ENCODE measurements around the gene SLAMF1. TPM values are rescaled to one million over a fixed set of nuclear protein-coding genes. Genes with fewer than 3 reads are reported as not detected.
"Not testable (repeated sequence)": the region's sequence is repeated elsewhere in the genome, so short reads cannot be mapped to it uniquely, and the experiment has no call there.

SLAMF1 gene
- total RNA-seq, 1 donor from 2014 or later = 0.84 TPM

GRCh38 chr1:160565564-160565963, 81.3 kb downstream of the SLAMF1 start:
- no peak for DNase-seq (ENCODE audit: low spot score)

DNA sequence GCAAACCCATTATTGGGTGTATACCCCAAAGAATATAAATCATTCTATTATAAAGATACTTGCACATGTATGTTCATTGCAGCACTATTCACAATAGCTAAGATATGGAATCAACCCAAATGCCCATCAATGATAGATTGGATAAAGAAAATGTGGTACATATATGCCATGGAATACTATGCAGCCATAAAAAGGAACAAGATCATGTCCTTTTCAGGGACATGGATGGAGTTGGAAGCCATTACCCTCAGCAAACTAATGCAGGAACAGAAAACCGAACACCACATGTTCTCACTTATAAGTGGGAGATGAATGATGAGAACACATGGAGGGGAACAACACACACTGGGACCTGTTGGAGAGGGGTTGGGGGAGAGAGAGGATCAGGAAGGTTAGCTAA, 83.6 kb downstream of the SLAMF1 start:
- not testable (repeated sequence) for DNase-seq (ENCODE audit: low spot score)

GRCh38 chr1:160562745-160563144, 84.1 kb downstream of the SLAMF1 start:
- not testable (repeated sequence) for DNase-seq (ENCODE audit: low spot score)

GRCh38 chr1:160560806-160561205, 86.0 kb downstream of the SLAMF1 start:
- DNase-seq (ENCODE audit: low spot score) = no peak

- DNase-seq (ENCODE audit: low spot score) = no peak
Observed at GRCh38 chr1:160560045-160560705, 86.7 kb downstream of the SLAMF1 start.

DNA sequence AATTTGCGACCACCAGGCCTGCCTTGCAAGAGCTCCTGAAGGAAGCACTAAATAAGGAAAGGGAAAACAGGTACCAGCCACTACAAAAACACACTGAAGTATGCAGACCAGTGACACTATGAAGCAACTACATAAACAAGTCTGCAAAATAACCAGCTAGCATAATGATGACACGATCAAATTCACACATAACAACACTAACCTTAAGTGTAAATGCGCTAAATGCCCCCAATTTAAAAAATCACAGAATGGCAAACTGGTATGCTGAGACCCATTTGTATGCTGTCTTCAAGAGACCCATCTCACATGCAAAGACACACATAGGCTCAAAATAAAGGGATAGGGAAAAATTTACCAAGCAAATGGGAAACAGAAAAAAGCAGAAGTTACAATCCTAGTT, 87.4 kb downstream of the SLAMF1 start:
- DNase-seq (ENCODE audit: low spot score) = not testable (repeated sequence)

DNA sequence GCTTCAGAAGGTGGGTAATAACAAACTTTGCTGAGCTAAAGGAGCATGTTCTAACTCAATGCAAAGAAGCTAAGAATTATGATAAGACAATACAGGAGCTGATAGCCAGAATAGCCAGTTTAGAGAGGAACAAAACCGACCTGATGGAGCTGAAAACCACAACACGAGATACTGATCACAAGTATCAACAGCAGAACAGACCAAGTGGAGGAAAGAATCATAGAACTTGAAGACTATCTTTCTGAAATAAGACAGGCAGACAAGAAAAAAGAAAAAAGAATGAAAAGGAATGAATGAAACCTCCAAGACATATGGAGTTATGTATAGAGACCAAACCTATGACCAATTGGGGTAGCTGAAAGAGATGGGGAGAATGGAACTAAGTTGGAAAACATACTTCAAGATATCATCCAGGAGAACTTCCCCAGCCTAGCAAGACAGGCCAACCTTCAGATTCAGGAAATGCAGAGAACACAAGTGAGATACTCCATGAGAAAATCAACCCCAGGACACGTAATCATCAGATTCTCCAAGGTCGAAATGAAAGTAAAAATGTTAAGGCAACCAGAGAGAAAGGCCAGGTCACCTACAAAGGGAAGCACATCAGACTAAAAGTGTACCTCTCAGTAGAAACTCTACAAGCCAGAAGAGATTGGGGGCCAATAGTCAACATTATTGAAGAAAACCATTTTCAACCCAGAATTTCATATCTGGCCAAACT, 88.0 kb downstream of the SLAMF1 start:
- no peak for DNase-seq (ENCODE audit: low spot score)

Other genes with a start within 250 kb of the SLAMF1 start
- 1.7 TPM for gene VANGL2, start 246.5 kb downstream of the SLAMF1 start, total RNA-seq
- 1.2 TPM for gene SLAMF6, start 123.8 kb downstream of the SLAMF1 start, total RNA-seq
- gene CD84, start 67.5 kb downstream of the SLAMF1 start, total RNA-seq = 17.1 TPM
- 5.3 TPM for gene CD48, start 64.8 kb upstream of the SLAMF1 start, total RNA-seq
- 0.64 TPM for gene SLAMF7, start 92.2 kb upstream of the SLAMF1 start, total RNA-seq
- 0.64 TPM for gene LY9, start 149.1 kb upstream of the SLAMF1 start, total RNA-seq
- 0.39 TPM for gene CD244, start 215.8 kb upstream of the SLAMF1 start, total RNA-seq
- 0.48 TPM for gene ITLN1, start 238.1 kb upstream of the SLAMF1 start, total RNA-seq

Measured in mesenteric fat pad (tissue), 1 donor.